ENCODE data around the gene NOP56.

DNA sequence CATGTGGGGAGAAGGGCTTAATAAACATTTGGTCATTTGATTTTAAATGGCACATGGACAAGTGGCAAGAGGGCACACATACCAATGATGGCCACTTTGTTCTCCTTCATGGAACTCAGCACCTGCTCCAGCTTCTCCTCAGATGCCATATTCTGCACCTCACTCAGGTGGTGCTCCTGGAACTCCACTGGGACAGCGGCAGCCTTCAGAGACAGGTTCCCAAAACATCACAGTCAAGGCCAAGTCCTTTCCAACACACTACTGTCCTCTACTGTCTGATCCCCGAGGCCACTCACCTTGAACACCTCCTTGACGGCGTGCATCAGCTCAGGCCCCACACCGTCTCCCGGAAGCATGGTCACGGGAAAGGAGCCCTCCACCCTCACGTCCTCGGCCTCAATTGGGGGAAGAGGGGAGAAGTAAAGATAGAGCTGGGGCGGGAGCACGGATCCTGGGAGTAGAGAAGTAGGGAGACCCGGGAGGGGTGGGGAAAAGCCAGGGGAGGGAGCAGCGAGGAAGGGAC is 11.0 kb downstream of the NOP56 start:
- TF ChIP-seq, protein P1, sequence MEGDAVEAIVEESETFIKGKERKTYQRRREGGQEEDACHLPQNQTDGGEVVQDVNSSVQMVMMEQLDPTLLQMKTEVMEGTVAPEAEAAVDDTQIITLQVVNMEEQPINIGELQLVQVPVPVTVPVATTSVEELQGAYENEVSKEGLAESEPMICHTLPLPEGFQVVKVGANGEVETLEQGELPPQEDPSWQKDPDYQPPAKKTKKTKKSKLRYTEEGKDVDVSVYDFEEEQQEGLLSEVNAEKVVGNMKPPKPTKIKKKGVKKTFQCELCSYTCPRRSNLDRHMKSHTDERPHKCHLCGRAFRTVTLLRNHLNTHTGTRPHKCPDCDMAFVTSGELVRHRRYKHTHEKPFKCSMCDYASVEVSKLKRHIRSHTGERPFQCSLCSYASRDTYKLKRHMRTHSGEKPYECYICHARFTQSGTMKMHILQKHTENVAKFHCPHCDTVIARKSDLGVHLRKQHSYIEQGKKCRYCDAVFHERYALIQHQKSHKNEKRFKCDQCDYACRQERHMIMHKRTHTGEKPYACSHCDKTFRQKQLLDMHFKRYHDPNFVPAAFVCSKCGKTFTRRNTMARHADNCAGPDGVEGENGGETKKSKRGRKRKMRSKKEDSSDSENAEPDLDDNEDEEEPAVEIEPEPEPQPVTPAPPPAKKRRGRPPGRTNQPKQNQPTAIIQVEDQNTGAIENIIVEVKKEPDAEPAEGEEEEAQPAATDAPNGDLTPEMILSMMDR (IDR thresholded peaks at IDR 0.05): no peak
- no peak for TF ChIP-seq POLR2A (IDR thresholded peaks at IDR 0.05)
